HG03159 (cell line): ENCODE measurements around the gene CSPG5.

Source experiments
- ATAC-seq: cut with Tn5 transposase; IDR thresholded peaks from one replicate; pipeline ENCODE4 v1.9.1; 2021; ENCODE audit warnings: mild to moderate bottlenecking, moderate library complexity; ENCODE audit not compliant: unreplicated experiment

CSPG5 gene

DNA sequence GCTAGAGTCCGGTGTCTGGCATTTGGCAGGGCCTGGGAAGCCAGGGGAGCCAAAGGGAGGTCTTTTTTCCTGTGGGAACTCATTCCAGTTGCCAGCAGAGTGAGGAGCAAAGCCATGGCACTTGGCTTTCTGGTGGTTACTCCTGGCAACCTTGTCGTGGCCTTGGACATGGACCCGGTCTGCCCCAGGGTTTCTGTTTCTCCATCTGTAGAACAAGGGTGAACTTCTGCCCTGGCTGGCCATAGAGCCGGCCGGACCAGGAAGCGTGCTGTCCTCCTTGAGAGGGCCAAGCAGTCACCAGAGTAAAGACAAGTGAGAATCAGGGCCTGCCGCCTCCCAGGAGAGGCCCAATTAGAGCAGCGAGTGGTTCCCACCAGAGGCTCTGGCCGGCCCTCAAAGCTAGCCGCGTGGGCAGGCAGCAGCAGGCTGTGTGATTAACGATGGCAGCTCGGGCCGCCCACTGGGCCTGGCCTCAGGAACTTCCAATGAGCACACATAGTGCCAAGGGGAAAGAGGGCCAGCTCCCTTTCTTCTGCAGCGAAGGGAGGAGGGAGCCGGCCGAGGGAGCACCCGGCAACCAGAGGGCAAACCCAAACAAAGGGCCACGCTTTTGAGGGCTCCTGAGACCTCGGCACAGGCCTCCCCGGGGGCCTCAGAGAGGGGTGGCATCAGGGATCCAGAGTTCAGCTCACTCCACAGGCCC lies 36.0 kb downstream of the CSPG5 start:
- ATAC-seq = no peak

DNA sequence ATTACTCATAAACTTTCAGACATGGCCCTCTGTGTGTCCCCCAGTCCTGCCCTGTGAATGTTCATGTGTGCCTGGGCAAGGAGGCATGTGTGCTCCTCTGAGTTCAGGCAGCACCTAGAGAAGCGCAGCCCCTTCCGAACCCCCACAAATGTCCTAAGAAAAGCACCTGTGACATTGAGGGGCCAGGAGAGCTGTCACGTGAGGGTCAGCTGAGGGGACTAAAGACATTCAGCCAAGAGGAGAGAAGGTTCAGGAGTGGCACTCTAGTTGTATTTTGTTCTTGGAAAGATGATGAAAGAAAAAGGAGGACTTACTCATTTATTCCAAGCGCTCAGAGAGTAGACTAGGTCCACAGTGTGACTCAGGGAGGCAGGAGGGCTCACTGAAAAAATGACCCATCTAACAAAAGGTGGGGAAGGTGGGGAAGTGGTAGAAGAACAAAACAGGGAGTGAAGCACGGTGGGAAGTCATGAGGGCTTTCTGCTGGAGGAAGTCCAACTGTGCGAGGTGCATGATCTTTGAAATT lies 37.0 kb downstream of the CSPG5 start:
- ATAC-seq = no peak

DNA sequence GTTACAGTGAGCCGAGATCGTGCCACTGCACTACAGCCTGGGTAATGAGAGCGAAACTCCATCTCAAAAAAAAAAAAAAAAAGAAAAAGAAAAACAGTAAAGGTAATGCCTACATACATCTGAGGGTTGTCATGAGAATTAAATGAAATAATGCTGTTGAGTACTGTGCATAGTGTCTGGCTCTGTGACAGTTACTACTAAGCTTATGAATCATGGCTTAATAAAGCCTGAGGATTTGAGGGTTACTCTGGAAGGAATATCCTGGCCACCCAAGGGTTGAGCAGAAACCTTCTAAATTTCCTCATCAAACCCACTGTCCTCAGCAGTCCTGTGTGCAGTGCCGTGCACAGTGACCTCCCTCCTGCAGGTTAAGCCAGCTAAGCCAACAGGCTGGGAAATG lies 38.4 kb downstream of the CSPG5 start:
- ATAC-seq = no peak

DNA sequence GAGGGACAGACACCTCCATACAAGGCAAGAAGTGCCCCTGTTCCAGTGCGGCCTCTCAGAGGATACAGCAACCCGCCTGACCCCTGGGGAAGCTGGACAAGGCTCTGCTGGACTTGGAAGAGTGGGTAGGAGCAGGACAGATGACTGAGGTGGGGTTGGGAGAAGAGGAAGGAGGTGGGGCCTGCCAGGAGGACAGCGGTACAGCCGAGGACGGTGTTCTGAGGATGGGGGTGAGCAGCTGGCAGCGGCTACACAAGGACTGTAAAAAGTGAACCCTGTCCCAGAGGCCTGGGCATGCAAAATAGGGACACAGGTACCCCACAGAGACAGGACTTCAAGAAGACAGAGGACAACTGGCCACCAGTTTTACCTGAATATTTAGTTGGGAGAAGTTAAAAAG lies 41.7 kb downstream of the CSPG5 start:
- ATAC-seq = no peak

DNA sequence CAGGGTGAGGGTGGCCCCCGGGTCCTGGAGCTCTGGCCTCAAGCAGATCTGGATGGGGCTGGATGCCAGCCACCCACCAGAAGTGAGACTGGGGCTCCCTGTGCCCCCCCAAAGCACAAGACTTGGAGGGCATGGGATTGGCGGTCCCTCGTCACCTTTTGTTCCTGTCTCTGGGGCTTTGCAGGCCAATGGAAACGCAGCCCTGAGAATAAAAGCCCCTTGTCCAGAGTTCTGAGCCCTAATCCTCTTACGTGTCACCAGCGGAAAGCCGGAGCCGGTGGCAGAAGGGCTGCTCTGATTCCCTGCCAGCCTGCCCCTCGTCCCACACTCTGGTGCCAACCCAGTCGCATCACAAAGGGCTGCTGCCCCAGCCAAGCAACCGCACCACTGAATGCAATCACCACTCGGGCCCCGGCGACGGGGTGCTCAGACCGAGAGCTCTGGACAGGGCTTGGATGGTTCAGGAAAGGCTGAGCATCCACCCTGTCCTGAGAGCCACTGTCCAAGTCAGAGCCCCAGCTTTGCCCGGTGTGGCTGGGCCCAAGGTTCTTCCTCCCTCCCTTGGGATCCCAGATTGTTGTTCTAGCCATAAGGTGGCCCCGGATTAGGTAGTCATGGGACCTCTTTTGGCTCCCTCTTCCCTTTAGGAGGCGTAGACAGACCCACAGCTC lies 42.3 kb downstream of the CSPG5 start:
- no peak for ATAC-seq

DNA sequence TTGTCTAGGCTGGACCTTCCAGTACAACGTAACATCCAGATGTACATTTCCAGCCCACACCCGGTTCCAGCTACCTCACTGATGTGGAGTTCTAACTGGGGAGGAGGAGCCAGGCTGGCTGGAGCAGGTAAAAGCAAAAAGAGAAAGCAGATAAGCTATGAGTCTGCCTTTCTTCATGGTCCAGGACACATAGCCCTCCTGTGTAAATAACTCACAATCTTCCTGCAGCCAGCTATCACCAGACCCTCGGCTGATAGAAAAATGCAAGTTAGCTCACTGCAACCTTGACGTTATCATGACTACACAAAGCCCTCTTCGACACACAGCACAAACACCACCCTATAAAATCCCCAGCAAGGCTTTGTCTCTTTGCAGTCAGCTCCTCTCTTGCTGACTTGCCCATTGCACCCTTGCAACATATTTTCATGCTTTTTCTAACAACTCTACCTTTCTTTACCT lies 44.6 kb downstream of the CSPG5 start:
- ATAC-seq = no peak

DNA sequence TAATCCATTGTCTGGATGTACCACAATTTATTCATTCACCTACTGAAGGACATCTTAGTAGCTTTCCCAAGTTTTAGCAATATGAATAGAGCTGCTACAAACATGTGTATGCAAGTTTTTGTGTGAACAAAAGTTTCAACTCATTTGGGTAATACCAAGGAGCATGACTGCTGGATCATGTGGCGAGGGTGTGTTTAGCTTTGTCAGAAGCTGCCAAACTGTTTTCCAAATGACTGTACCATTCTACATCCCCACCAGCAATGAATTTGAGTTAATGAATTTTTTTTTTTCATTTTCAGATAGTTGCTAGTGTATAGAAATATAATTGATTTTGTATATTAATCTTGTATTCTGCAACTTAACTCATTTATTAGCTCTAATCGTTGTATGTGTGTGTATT lies 45.2 kb downstream of the CSPG5 start:
- ATAC-seq = no peak

DNA sequence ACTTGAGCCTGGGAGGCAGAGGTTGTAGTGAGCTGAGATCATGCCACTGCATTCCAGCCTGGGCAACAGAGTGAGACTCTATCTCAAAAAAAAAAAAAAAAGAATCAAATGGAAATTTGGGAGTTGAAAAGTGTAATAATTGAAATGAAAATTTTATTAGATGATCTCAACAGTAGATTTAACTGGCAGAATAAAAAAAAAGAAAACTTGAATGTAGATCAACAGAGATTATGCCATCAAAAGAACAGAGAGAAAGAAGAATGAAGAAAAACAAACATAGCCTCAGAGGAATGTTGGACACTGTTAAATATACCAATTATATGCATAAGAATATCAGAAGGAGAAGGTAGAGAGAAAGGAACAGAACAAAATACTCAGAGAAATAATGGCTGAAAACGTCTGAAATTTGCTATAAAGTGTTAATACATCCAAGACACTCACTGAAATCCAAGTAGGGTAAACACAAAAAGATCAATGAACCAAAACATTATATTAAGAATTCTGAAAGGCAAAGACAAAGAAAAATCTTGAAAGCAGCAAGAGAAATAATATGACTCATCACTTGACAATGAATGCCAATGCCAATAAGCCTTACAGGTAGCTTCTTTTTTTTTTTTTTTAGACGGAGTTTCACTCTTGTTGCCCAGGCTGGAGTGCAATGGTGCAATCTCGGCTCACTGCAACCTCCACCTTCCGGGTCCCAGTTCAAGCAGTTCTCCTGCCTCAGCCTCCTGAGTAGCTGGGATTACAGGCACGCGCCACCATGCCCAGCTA lies 50.5 kb downstream of the CSPG5 start:
- ATAC-seq = no peak

DNA sequence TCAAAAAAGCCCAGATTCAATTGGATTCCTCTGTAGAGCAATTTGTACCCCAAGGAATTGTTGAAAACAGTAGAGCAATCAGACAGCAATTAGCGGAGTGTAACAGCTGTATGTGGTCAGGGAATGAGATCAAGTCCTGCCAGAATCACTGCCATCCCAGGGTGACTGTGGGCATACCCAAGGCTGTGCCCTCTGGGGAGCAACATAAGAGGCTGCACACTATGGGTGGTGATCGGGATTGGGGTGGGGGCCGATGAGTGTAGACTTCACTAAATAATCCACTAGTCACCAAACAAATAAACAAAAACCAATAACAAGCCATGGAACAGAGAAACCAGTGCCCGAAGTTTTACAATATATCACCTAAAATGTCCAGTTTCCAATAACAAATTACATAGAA lies 53.0 kb downstream of the CSPG5 start:
- ATAC-seq = no peak

DNA sequence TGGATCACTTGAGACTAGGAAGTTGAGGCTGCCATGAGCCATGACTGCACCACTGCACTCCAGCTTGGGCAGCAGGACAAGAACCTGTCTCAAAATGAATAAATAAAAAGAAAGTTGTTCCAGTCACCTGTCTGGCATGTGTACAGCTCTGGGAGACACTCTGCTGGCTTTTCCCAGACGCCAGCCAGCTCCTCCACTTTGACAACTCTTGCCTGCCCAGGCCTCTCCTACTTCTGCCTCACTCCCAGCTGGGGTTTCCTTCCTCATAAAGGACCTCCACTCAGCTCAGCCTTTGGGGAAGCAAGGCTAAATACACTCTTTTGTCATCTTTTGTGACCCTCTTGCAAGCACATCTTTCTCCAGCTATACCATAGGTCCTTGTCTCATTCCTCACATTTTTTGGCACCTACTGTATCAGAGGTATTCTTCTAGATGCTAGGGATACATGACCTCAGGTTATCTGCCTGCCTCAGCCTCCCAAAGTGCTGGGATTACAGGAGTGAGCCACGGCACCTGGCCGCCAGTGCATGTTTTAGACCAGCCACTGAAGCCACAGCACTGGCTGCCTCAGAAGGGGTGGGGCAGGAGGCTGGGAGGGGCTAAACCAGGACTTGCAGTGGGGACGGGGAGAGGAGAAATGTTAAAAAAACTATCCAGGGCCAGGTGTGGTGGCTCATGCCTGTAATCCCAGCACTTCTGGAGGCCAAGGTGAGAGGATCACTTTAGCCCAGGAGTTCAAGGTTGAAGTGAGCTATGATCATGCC lies 55.2 kb downstream of the CSPG5 start:
- ATAC-seq = no peak

DNA sequence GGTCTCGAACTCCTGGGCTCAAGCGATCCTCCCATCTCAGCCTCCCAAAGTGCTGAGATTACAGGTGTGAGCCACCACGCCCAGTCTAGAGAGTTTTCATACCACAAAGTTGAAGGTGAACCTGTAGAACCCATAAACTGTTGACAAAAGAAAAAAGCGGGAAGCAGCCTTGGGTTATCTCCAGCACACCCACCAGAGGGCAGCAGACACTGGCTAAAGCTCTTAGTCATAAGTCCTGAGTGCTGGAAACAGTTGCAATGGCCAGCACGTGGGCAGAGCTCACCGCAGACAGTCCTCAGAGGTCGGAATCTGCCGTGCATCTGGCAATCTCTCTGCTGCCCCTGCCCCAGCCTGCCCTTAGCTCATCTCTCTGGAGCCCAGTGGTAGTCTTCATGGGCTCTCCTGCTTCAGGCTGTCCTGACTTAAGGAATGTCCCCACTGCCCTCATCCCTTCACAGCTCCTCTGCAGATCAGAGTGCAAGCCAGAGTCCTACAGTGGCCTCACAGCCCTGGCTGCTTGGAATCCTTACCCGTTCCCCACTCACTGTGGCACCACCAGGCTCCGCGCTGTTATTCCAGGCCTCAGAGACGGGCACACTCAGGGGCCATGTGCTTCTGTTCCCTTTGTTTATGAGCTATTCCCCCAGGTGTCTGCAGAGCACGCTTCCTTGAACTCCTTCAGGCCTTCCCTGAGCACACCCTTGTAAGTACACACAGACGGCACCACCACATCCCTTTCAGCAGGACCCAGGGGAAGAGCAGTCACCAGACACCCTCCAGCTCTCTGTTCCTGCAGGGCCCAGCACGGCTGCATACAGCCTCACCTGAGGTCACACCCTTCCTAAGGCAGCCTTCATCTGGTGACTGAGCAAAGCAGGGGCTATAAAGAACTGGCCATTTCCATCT lies 56.3 kb downstream of the CSPG5 start:
- ATAC-seq = no peak

DNA sequence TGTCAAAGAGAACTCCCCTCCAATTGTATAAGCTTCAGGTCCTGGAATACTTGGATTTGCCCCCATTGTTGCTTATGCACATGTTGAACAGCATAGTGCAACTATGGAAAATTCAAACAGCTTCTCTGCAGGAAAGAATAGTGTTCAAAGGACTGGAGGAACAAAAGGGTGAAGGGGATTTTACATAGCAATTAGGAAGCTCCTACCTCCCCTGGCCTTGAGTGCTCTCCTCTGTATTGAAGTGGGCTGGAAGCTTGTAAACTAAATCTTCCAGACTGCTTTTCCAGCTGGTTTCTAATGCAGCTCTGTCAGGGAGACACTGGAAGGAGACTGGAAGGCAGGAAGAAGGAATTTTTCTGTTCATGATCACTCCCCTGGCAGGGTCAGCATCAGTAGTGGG lies 57.9 kb downstream of the CSPG5 start:
- no peak for ATAC-seq

DNA sequence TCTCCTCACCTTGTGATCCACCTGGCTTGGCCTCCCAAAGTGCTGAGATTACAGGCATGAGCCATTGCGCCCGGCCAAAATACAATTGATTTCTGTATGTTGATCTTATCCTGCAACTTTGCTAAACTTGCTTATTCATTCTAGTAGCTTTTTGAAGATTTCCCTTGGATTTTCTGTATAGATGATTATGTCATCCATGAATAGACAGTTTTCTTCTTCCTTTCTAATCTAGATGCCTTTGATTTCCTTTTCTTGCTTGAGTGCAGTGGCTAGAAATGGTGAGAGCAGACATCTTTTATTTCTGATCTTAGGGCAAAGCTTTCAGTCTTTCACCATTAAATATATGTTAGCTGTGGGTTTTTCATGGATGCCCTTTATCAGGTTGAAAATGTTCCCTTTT lies 60.7 kb downstream of the CSPG5 start:
- no peak for ATAC-seq

DNA sequence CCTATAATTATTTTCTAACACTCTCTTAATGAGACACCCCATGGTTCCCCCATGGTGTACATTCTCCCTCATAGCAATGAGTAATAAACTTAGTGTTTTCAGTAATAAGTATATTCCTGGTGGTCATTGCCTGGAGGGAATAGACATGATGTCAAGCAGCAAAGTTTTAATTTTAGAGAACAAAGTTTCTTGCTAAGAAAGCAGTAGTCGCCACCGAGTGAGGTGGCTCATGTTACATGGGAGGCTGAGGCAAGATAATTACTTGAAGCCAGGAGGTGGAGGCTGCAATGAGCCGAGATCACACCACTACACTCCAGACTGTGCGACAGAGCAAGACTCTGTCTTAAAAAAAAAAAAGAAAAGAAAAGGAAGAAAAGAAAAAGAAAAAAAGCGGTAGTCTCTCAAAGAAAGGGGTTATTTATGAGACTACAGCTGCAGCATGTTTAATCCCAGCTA lies 62.8 kb downstream of the CSPG5 start:
- ATAC-seq = no peak

DNA sequence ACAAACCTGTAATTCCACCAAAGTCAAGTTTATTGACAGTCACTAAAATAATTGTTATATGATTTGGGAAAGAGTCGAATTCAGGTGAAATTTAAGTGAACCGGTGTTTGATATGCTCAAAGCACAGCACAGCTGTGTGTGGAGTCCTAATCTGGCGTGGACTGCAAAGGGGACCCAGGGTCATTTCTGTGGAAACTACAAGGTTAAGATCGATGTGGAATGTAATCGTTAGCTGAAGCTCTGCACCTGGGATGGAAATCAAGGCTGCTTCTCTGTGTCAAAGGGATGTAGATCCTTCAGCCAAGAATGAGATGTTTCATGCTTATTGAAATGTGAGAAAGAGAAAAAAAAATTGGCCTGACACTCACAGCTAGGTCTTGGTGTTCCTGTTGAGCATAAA lies 63.6 kb downstream of the CSPG5 start:
- ATAC-seq = no peak

DNA sequence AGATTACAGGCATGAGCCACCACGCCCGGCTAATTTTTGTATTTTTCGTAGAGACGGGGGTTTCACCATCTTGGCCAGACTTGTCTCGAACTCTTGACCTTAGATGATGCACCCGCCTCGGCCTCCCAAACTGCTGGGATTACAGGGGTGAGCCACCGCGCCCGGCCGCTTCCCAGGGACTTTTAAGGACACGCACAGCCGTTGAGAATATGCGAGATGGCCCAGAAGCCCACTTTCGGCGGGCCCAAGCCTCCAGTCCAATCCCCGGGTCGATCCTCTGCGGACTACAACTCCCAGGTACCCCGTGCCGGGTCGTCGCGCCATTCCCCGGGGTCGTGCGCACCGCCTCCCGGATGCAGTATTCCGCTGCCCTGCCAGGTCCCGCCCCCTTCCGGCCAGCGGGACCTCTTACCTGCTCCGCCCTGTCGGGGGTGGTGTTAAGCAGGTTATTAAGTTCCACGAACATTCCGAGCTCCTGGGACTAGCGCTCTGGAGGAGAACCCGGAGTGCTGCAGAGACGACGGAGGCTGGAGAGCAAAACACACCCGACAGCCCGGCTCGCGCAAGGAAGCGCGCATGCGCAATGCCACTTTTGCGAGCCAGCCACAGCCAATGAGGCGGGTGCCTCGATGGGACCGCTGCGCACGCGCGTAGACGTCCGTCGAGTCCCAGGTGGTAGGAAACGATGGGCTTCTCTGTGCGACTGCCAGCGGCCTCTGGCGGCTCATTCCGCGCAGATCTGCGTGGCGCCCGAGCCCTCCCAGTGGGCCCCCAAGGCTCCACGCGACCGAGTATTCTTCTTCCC lies 65.3 kb downstream of the CSPG5 start, which contains the start of gene ELP6:
ELP6 (minus strand) TSS at position 588 of the 805 bp plus-strand sequence; CDS start at position 466, 122 bp downstream.
- ATAC-seq = peak; percentile 93

DNA sequence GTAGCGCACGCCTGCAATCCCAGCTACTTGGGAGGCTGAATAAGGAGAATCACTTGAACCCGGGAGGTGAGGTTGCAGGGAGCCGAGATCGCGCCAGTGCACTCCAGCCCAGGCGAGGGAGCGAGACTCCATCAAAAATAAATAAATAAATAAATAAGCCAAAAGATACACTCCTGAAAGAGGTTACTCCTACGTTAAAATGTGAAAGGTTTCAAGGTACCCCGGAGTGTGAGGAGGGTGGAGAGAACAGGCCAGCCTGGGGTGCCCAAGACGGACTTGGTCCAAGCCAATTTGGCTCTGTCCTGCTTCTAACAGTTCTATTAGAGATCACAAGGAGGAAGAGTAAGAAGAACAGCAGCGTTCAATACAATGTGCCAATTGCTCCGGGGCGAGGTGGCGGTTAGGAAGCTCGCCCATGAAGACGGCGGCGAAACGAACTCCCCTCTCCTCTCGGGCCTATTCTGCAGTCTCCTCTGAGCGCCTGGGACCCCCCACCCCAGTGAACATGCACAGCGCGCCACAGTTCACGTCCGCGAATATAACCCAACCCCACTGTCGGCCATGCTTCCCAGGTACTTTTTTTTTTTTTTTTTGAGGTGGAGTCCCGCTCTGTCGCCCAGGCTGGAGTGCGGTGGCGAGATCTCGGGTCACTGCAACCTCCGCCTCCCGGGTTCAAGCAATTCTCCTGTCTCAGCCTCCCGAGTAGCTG lies 66.1 kb downstream of the CSPG5 start:
- ATAC-seq = no peak
